Endothelial cell of umbilical vein (primary cell): ENCODE results near the gene SETD1A. TPM values are rescaled to one million over a fixed set of nuclear protein-coding genes. Genes with fewer than 3 reads are reported as not detected.

ENCODE experiments used
- BruUV-seq: library from RNA; stranded (reverse); fragments of 400-500 nt; replicated peaks from 2 replicates; lab custom pipeline; 2021; lab: Mats Ljungman, UMichigan
- CTCF ChIA-PET: fragments of 300-600, 350-600 bp; sonication (Branson Sonifier 250); formaldehyde crosslinking; loops from one replicate; lab custom pipeline; 2021; ENCODE audit warnings: antibody characterized with exemption, inconsistent platforms; lab: Charles Lee
- POLR2A ChIA-PET: fragments of 300-600, 350-600 bp; sonication (Branson Sonifier 250); formaldehyde crosslinking; loops from one replicate; lab custom pipeline; 2021; ENCODE audit warnings: antibody characterized with exemption, inconsistent platforms; lab: Charles Lee
- DNase-seq: peaks from one replicate; pipeline ENCODE4 v3.0.0-alpha.2; 2011; ENCODE audit warnings: low read depth, low spot score
- FAIRE-seq: peaks from 2 replicates; lab custom pipeline; 2011; peaks lifted over from hg19 to GRCh38; lab: Jason Lieb, UNC
- H2AFZ ChIP-seq: 2 replicates; pipeline ENCODE4 v1.6.0; 2012; ENCODE audit warnings: low read depth, low read length, control low read depth, inconsistent platforms
- H3K27ac ChIP-seq: 2 replicates; pipeline ENCODE4 v1.5.1; 2011; ENCODE audit warnings: low read depth, mild to moderate bottlenecking, control low read depth, low read length, moderate library complexity; ENCODE audit not compliant: insufficient read depth
- H3K27me3 ChIP-seq, 2 experiments: 2 replicates each; pipeline versions ENCODE4 v1.6.0 to v1.6.1; 2011; ENCODE audit warnings: low read length in 2 of 2, mixed read lengths in 1 of 2; ENCODE audit not compliant: control insufficient read depth in 2 of 2, insufficient read depth in 2 of 2
- H3K36me3 ChIP-seq, 2 experiments: 2 replicates in 1 of 2; 3 replicates in 1 of 2; pipeline ENCODE4 v1.5.1; 2011; ENCODE audit warnings: low read length in 2 of 2, mild to moderate bottlenecking in 1 of 2, moderate library complexity in 1 of 2; ENCODE audit not compliant: control insufficient read depth in 2 of 2, insufficient read depth in 2 of 2; ENCODE audit errors: extremely low read depth in 1 of 2
- H3K4me1 ChIP-seq: 3 replicates; pipeline ENCODE4 v1.5.1; 2011; ENCODE audit warnings: mild to moderate bottlenecking, low read length; ENCODE audit not compliant: control insufficient read depth, insufficient read depth; ENCODE audit errors: extremely low read depth
- H3K4me2 ChIP-seq: 2 replicates; pipeline ENCODE4 v1.6.1; 2011; ENCODE audit warnings: low read length, control low read depth, mixed read lengths; ENCODE audit not compliant: insufficient read depth
- H3K4me3 ChIP-seq, 3 experiments: fragments of 200-600 bp in 1 of 3; sonication (generic), shearing (Covaris generic) in 1 of 3; replicated peaks in 1 of 3; 2 replicates each; pipeline ENCODE4 v1.5.1; 2011 to 2016; ENCODE audit warnings: control low read depth in 3 of 3, low read length in 3 of 3, mild to moderate bottlenecking in 2 of 3, inconsistent platforms in 1 of 3, low read depth in 1 of 3, moderate library complexity in 1 of 3; ENCODE audit not compliant: insufficient read depth in 1 of 3
- H3K79me2 ChIP-seq: 2 replicates; pipeline ENCODE4 v1.6.0; 2012; ENCODE audit warnings: low read length, inconsistent platforms; ENCODE audit not compliant: control insufficient read depth, insufficient read depth
- H3K9ac ChIP-seq: replicated peaks from 2 replicates; pipeline ENCODE3; 2011; ENCODE audit warnings: low read length, control low read depth; ENCODE audit not compliant: insufficient read depth; ENCODE audit errors: extremely low read depth
- H3K9me1 ChIP-seq: replicated peaks from 3 replicates; pipeline ENCODE4 v1.6.0; 2011; ENCODE audit warnings: mild to moderate bottlenecking, low read length; ENCODE audit not compliant: control insufficient read depth, insufficient read depth; ENCODE audit errors: extremely low read depth
- H3K9me3 ChIP-seq: replicated peaks from 2 replicates; pipeline ENCODE4 v1.5.1; 2012; ENCODE audit warnings: low read length, inconsistent platforms; ENCODE audit not compliant: control insufficient read depth, insufficient read depth
- H4K20me1 ChIP-seq: replicated peaks from 2 replicates; pipeline ENCODE3; 2011; ENCODE audit warnings: mild to moderate bottlenecking, low read length; ENCODE audit not compliant: control insufficient read depth, insufficient read depth; ENCODE audit errors: extremely low read depth
- EZH2 ChIP-seq: IDR thresholded peaks from 2 replicates; pipeline ENCODE4 v1.6.1; 2012; ENCODE audit warnings: borderline replicate concordance, low read depth, mild to moderate bottlenecking, moderate library complexity, low read length, inconsistent platforms; ENCODE audit not compliant: severe bottlenecking
- FOS ChIP-seq: IDR thresholded peaks from 2 replicates; pipeline ENCODE4 v1.6.1; 2011; ENCODE audit warnings: mild to moderate bottlenecking, low read length, moderate library complexity, borderline replicate concordance; ENCODE audit not compliant: insufficient read depth
- GATA2 ChIP-seq: IDR thresholded peaks from 2 replicates; pipeline ENCODE4 v1.7.0; 2011; ENCODE audit warnings: low read depth, mild to moderate bottlenecking, moderate library complexity, mixed read lengths, low read length; ENCODE audit not compliant: insufficient read length, insufficient read depth
- JUN ChIP-seq: IDR thresholded peaks from 2 replicates; pipeline ENCODE4 v1.6.1; 2011; ENCODE audit warnings: borderline replicate concordance, low read depth; ENCODE audit not compliant: insufficient read length, insufficient read depth
- MYC ChIP-seq: IDR thresholded peaks from one replicate; pipeline ENCODE4 v1.6.1; 2011; ENCODE audit warnings: mild to moderate bottlenecking, low read depth, low read length
- POLR2A ChIP-seq: IDR thresholded peaks from 2 replicates; pipeline ENCODE4 v1.6.1; 2012; ENCODE audit warnings: low read depth, mild to moderate bottlenecking, control low read depth, low read length
- POLR2AphosphoS5 ChIP-seq: IDR thresholded peaks from 2 replicates; pipeline ENCODE4 v1.6.1; 2012; ENCODE audit warnings: low read depth, mild to moderate bottlenecking, control low read depth, low read length, moderate library complexity; ENCODE audit not compliant: insufficient read depth
- dilution Hi-C: fragments of 300-500 bp; cut with MboI; formaldehyde crosslinking; loops from one replicate; pipeline ENCODE4 v1.15.0; 2019; ENCODE audit warnings: low sequenced_read_pairs; ENCODE audit not compliant: extremely low pct_ligation_motif_present
- intact Hi-C: fragments of 100-400 bp; cut with micrococcal nuclease; formaldehyde crosslinking; loops from one replicate; pipeline ENCODE4 v1.10.0; 2022
- polyA plus RNA-seq, 4 experiments: library from polyadenylated mRNA; depleted of rRNA in 3 of 4; stranded (reverse) in 3 of 4; unstranded in 1 of 4; fragments of >200 nt; gene quantifications; 2 replicates each; pipeline versions ENCODE4 v1.2.1 to v1.2.3, GENCODE V29; 2011 to 2012; ENCODE audit warnings: missing spikeins in 1 of 4
- total RNA-seq: library from RNA; stranded (reverse); gene quantifications from 2 replicates; pipeline ENCODE4 v1.2.3, GENCODE V29; 2021
- TF ChIP-seq, protein P1 (sequence below): IDR thresholded peaks from 2 replicates; pipeline ENCODE4 v1.6.1; 2011; ENCODE audit not compliant: insufficient read depth, insufficient read length
- TF ChIP-seq, protein P2 (sequence below), 2 donors: IDR thresholded peaks; 1 replicate in 1 of 2; 2 replicates in 1 of 2; pipeline ENCODE4 v1.5.1; 2011; ENCODE audit warnings: low read length in 2 of 2, mild to moderate bottlenecking in 2 of 2, moderate library complexity in 2 of 2, control low read depth in 1 of 2, inconsistent platforms in 1 of 2, low read depth in 1 of 2; ENCODE audit not compliant: insufficient read depth in 1 of 2; ENCODE audit errors: extremely low read depth in 1 of 2

The SETD1A gene
- total and polyA plus RNA-seq, 2 donors (not counting 3 experiments of a cell fraction or from before 2014, with no cell fraction given) = 3.5 to 21.3 TPM

DNA sequence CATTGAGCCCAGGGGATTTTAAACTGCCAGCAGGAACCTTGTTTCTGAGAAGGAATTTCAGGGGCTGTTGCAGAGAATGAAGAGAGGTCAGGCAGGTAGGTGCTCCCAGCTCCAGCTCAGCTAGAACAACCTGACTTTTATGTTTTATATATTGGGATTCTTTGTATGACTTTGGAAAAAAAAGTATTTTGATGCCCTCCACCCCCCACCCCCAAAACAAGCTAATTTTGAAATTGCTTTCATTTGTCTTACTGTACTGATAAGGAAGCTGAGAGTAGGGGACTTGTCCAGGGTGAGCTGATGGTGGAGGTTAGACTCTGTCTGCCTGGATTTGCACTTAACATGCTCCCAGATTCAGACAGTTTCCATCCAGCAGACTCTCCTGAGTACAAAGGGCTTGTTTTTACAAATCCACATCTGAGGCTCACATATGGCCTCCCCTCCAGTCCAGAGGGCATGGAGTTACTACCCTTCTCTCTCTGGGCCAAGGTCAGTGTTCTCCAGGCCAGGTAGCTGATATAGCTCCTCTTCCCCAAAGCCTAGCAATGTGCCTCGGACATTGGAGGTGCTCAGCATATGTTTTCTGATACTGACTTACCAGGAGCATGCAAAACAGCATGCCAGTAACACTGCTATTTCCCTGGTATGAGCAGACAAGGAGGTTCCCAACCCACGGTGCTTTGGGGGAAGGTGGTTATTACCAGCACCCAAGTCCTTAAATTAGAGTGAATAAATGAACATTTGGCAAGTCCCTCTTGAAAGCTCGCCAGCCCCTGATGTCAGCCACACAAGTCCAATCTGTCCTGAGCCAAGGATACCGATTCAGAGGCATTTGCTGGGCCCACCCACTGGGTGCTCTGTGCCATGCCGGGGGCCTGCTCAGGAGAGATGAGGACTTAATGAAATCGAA lies 41.6 kb downstream of the SETD1A start:
- dilution Hi-C loops = no loop called here
- no peak for TF ChIP-seq POLR2A
- TF ChIP-seq JUN = no peak
- TF ChIP-seq, protein P1, sequence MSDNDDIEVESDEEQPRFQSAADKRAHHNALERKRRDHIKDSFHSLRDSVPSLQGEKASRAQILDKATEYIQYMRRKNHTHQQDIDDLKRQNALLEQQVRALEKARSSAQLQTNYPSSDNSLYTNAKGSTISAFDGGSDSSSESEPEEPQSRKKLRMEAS = no peak
- no peak for TF ChIP-seq MYC
- no peak for TF ChIP-seq POLR2AphosphoS5
- TF ChIP-seq, protein P2, sequence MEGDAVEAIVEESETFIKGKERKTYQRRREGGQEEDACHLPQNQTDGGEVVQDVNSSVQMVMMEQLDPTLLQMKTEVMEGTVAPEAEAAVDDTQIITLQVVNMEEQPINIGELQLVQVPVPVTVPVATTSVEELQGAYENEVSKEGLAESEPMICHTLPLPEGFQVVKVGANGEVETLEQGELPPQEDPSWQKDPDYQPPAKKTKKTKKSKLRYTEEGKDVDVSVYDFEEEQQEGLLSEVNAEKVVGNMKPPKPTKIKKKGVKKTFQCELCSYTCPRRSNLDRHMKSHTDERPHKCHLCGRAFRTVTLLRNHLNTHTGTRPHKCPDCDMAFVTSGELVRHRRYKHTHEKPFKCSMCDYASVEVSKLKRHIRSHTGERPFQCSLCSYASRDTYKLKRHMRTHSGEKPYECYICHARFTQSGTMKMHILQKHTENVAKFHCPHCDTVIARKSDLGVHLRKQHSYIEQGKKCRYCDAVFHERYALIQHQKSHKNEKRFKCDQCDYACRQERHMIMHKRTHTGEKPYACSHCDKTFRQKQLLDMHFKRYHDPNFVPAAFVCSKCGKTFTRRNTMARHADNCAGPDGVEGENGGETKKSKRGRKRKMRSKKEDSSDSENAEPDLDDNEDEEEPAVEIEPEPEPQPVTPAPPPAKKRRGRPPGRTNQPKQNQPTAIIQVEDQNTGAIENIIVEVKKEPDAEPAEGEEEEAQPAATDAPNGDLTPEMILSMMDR (IDR thresholded peaks at IDR 0.05; ENCODE audit: extremely low read depth in 1 of 2, insufficient read depth in 1 of 2, low read depth in 1 of 2, low read length in 2 of 2) = no peak
- no peak for TF ChIP-seq GATA2
- TF ChIP-seq EZH2 = no peak
- TF ChIP-seq FOS = no peak
- ChIA-PET CTCF (interaction anchor here (1.3 to 1.8 kb wide), 3 partner anchors 13 to 102 kb away, joined by 3 to 9 read pairs (median 4); no protein-coding TSS in a partner anchor), POLR2A (interaction anchor here (0.6 kb wide), 1 partner anchor 93 kb away, joined by 3 read pairs; no protein-coding TSS in a partner anchor)
- Histone ChIP-seq H3K4me1 (no peaks in the 10 kb centered on the region), H3K4me3 (no peak overlapping the region), H2AFZ (no peak overlapping the region), H3K4me2 (no peak overlapping the region), H3K9ac (no peak overlapping the region), H3K9me3 (no peaks in the 10 kb centered on the region), H4K20me1 (no peaks in the 10 kb centered on the region), H3K36me3 (no peaks in the 10 kb centered on the region), H3K9me1 (no peaks in the 10 kb centered on the region), H3K79me2 (no peaks in the 10 kb centered on the region), H3K27me3 (no peaks in the 10 kb centered on the region), H3K27ac (no peak overlapping the region)
- DNase-seq (no peak), FAIRE-seq (no peak)
- intact Hi-C loops = no loop called here
- BruUV-seq = no TSS peak
